HL-60/S4 (cell line): ENCODE results near the gene DPY19L3.
"Not testable (repeated sequence)": the region's sequence is repeated elsewhere in the genome, so short reads cannot be mapped to it uniquely, and the experiment has no call there.

Experiments
- in situ Hi-C: fragments of 300-500 bp; cut with MboI; formaldehyde crosslinking; loops from 2 replicates; pipeline ENCODE4 v1.14.3; 2022; ENCODE audit warnings: low sequenced_read_pairs

The DPY19L3 gene

GRCh38 chr19:32405431-32406160 is at the start of gene DPY19L3:
DPY19L3 (plus strand) TSS chr19:32405770; CDS start chr19:32408254, 2,484 bp downstream.
- in situ Hi-C loops: no loop called here

- in situ Hi-C loops: no loop called here
Observed at GRCh38 chr19:32357720-32358119, 47.9 kb upstream of the DPY19L3 start.

- in situ Hi-C loops: no loop called here
Observed at GRCh38 chr19:32358321-32358720, 47.2 kb upstream of the DPY19L3 start.

- in situ Hi-C loops: no loop called here
Observed at GRCh38 chr19:32359581-32359980, 46.0 kb upstream of the DPY19L3 start.

GRCh38 chr19:32361574-32362317 is 43.8 kb upstream of the DPY19L3 start:
- in situ Hi-C loops: no loop called here

- in situ Hi-C loops: no loop called here
Observed at GRCh38 chr19:32362318-32362691, 43.3 kb upstream of the DPY19L3 start.

GRCh38 chr19:32363175-32363574 is 42.4 kb upstream of the DPY19L3 start:
- in situ Hi-C loops: no loop called here

GRCh38 chr19:32363632-32364031 is 41.9 kb upstream of the DPY19L3 start:
- in situ Hi-C loops: no loop called here

- in situ Hi-C loops: no loop called here
Observed at GRCh38 chr19:32364040-32364439, 41.5 kb upstream of the DPY19L3 start.

GRCh38 chr19:32367063-32367462 is 38.5 kb upstream of the DPY19L3 start:
- in situ Hi-C loops: no loop called here

- in situ Hi-C loops: no loop called here
Observed at GRCh38 chr19:32367948-32368536, 37.5 kb upstream of the DPY19L3 start.

GRCh38 chr19:32368787-32369186 is 36.8 kb upstream of the DPY19L3 start:
- in situ Hi-C loops: no loop called here

- in situ Hi-C loops: no loop called here
Observed at GRCh38 chr19:32372726-32373517, 32.6 kb upstream of the DPY19L3 start.

GRCh38 chr19:32373585-32374295 is 31.8 kb upstream of the DPY19L3 start:
- in situ Hi-C loops: no loop called here

- in situ Hi-C loops: not testable (repeated sequence)
Observed at GRCh38 chr19:32374362-32374761, 31.2 kb upstream of the DPY19L3 start.

GRCh38 chr19:32377088-32377487 is 28.5 kb upstream of the DPY19L3 start:
- in situ Hi-C loops: not testable (repeated sequence)

GRCh38 chr19:32380269-32380668 is 25.3 kb upstream of the DPY19L3 start:
- in situ Hi-C loops: no loop called here

GRCh38 chr19:32387701-32388392 is 17.7 kb upstream of the DPY19L3 start:
- in situ Hi-C loops: no loop called here

- in situ Hi-C loops: no loop called here
Observed at GRCh38 chr19:32388393-32388855, 17.1 kb upstream of the DPY19L3 start.

- in situ Hi-C loops: no loop called here
Observed at GRCh38 chr19:32392901-32393300, 12.7 kb upstream of the DPY19L3 start.
